GM20431 (cell line): ENCODE results near the gene STEAP1B.
"Not testable (repeated sequence)": the region's sequence is repeated elsewhere in the genome, so short reads cannot be mapped to it uniquely, and the experiment has no call there.

Experiments
- in situ Hi-C: fragments of 300-500 bp; cut with MseI, MboI; formaldehyde crosslinking; loops from one replicate; pipeline ENCODE4 v1.15.0; 2020; ENCODE audit warnings: low sequenced_read_pairs; ENCODE audit not compliant: unreplicated experiment

STEAP1B gene

GRCh38 chr7:22468609-22469008 is 31.4 kb downstream of the STEAP1B start:
- in situ Hi-C loops: no loop called here

GRCh38 chr7:22464299-22464698 is 35.7 kb downstream of the STEAP1B start:
- in situ Hi-C loops: no loop called here

- in situ Hi-C loops: no loop called here
These were observed 39.5 kb downstream of the STEAP1B start for GRCh38 chr7:22460363-22460988.

GRCh38 chr7:22457471-22457870 is 42.5 kb downstream of the STEAP1B start:
- in situ Hi-C loops: no loop called here

GRCh38 chr7:22454446-22454845 is 45.5 kb downstream of the STEAP1B start:
- in situ Hi-C loops: no loop called here

- in situ Hi-C loops: no loop called here
These were observed 46.9 kb downstream of the STEAP1B start for GRCh38 chr7:22452960-22453558.

- in situ Hi-C loops: no loop called here
These were observed 47.6 kb downstream of the STEAP1B start for GRCh38 chr7:22452142-22452959.

GRCh38 chr7:22450013-22450412 is 50.0 kb downstream of the STEAP1B start:
- in situ Hi-C loops: not testable (repeated sequence)

- in situ Hi-C loops: no loop called here
These were observed 52.2 kb downstream of the STEAP1B start for GRCh38 chr7:22447762-22448161.

- in situ Hi-C loops: no loop called here
These were observed 53.0 kb downstream of the STEAP1B start for GRCh38 chr7:22447008-22447407.

GRCh38 chr7:22445853-22446252 is 54.1 kb downstream of the STEAP1B start:
- in situ Hi-C loops: no loop called here

GRCh38 chr7:22445140-22445743 is 54.7 kb downstream of the STEAP1B start:
- in situ Hi-C loops: no loop called here

- in situ Hi-C loops: no loop called here
These were observed 55.6 kb downstream of the STEAP1B start for GRCh38 chr7:22444181-22444971.

- in situ Hi-C loops: no loop called here
These were observed 56.4 kb downstream of the STEAP1B start for GRCh38 chr7:22443370-22444180.

- in situ Hi-C loops: no loop called here
These were observed 57.1 kb downstream of the STEAP1B start for GRCh38 chr7:22442882-22443369.

- in situ Hi-C loops: no loop called here
These were observed 57.7 kb downstream of the STEAP1B start for GRCh38 chr7:22442187-22442881.

GRCh38 chr7:22441157-22441556 is 58.8 kb downstream of the STEAP1B start:
- in situ Hi-C loops: no loop called here

- in situ Hi-C loops: no loop called here
These were observed 61.0 kb downstream of the STEAP1B start for GRCh38 chr7:22438994-22439393.
